Esophagus squamous epithelium (tissue), 4 donors: ENCODE data around the gene SEMA3F.
A peak's percentile ranks its signal among the peaks of the same experiment; 100 is the strongest.

Experiments used
- CTCF ChIP-seq, 6 experiments: fragments of 450-650 bp in 4 of 6; fragments of 200-600 bp in 2 of 6; sonication (generic) in 2 of 6; IDR thresholded peaks; one replicate each; pipeline ENCODE4 v1.5.1; 2016 to 2019; ENCODE audit warnings: antibody characterized with exemption in 6 of 6, mild to moderate bottlenecking in 4 of 6, moderate library complexity in 4 of 6
- POLR2A ChIP-seq, 4 donors: fragments of 450-650 bp; IDR thresholded peaks; one replicate each; pipeline ENCODE4 v1.6.1; 2017; ENCODE audit warnings: antibody characterized with exemption in 4 of 4, mild to moderate bottlenecking in 4 of 4, moderate library complexity in 3 of 4

GRCh38 chr3:50227390-50228183, 72.5 kb downstream of the SEMA3F start:
- TF ChIP-seq CTCF (IDR thresholded peaks at IDR 0.05) (peak; percentile 79 to 97 (median 95)), POLR2A (IDR thresholded peaks at IDR 0.05) (peak in 2 of 4 donors; percentile 26 to 51)
